Measurements from ENCODE around the gene MOGAT2. TPM values are rescaled to one million over a fixed set of nuclear protein-coding genes. Genes with fewer than 3 reads are reported as not detected.
"Not testable (repeated sequence)": the region's sequence is repeated elsewhere in the genome, so short reads cannot be mapped to it uniquely, and the experiment has no call there.

Gene MOGAT2
- total RNA-seq, 1 donor from 2014 or later: 0.32 TPM

DNA sequence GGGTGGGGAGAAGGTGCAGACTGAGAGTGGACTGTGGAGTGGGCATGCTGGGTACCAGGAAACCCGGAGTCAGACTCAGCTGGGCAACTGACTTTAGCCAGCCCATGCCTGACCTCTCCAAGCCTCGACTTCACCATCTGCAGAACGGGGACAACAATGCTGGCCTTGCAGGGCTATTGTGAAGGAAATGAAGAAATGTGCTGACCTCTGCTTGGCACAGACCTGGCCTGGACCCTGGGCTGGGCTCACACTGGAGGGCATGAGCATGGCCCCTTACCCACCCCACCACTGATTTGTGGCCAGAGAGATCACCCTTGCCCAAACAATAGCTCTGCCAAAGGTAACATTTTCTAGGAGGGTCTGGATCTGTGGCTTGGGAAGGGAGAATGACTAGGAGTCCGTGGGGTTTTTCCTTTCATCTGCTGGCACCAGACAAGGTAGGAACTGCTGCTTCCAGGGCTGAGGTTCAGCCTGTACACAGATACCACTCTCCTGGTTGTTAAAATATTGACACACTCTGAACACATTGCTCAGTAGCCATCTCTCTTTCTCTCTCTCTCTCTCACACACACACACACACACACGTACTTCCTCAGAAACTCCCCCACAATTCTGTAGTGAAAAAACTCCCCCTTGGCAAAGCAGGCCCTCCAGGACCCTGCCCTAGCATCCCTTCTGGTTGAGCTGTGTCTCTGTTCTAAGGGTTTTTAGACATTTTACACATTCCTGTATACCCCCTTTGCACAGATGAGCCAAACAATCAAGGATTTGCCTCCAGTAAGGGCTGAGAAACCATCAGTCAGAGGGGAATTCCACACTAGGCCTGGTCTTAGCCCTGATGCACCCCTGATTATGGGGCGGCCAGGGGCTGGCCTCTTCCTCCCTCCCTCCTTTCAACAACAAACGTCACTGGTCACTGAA is 1.0 kb downstream of the MOGAT2 start:
- no peak for DNase-seq (ENCODE audit: low spot score)

DNA sequence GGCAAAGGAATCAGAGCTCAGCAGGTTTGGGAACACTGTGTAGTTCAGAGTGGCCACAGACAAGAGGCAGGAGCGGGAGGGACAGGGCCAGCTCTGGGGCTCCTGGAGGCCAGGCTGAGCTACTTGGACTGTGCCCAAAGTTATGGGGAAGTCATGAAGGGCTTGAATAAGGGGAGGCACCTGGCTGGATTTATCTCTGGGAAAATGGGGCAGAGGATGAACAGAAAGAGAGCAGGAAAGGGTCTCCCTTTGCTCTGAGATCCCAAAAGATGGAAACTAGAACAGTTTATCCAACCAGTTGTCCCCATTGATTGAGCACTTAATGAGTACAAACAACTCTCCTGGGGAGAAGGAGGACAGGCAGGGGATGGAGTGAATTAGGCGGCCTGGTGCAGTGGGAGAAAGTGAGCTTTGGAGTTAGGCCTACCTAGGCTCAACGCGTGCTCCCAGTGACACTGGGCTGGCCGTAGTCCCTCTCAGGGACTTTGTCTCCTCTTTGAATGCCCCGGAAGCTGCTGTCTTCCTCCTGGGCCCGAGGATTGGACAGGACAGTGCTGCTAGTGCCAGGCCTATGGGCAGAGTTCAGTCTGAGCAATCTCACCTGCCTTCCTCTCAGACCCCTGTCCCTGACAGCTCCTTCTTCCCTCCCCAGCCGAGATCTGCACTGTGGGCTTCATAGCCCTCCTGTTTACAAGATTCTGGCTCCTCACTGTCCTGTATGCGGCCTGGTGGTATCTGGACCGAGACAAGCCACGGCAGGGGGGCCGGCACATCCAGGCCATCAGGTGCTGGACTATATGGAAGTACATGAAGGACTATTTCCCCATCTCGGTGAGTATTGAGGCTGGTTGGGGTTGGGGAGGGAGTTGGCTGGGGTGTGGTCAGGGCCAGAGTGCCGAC is 2.0 kb downstream of the MOGAT2 start:
- DNase-seq (ENCODE audit: low spot score): no peak

DNA sequence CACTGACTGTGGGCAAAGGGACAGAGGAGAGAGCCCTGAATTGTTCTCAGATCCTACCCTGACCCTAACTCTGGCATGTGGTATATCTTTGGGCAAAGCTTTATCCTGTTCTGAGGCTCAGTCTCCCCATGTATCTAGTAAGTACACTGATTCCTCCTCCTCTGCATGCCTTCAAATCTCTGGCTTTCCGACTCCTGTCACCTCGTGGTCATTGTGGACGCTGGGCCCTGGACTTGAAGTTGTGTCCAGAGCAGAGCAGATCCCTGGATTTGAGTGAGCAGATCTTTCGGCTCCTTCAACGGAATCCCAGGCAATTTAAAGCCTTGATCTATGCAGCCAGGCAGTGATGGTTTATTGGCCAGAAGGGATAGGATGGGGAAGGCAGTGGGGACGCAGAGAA is 3.0 kb downstream of the MOGAT2 start:
- no peak for DNase-seq (ENCODE audit: low spot score)

- DNase-seq (ENCODE audit: low spot score): no peak
Measured at GRCh38 chr11:75721852-75722668, 4.4 kb downstream of the MOGAT2 start.

DNA sequence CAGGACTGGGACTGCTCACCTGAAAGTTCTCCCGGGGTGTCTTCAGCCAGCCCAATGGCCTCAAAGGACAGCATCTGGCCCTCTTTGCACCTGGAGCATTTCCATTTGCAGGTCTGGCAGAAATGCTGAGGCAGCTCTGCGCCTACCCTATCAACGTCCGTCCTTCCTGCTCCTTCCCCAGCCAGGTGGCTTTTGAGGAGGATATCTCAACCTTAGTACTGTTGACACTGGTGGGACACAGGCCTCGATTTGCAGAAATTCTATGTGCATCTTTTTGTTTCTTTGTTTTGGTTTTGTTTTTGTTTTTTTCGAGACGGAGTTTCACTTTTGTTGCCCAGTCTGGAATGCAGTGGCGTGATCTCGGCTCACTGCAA is 5.0 kb downstream of the MOGAT2 start:
- DNase-seq (ENCODE audit: low spot score): no peak

GRCh38 chr11:75725547-75726320 is 8.1 kb downstream of the MOGAT2 start:
- no peak for DNase-seq (ENCODE audit: low spot score)

GRCh38 chr11:75728992-75729391 is 11.4 kb downstream of the MOGAT2 start:
- peak; percentile 51 for DNase-seq (ENCODE audit: low spot score)

GRCh38 chr11:75731095-75731494 is 13.5 kb downstream of the MOGAT2 start:
- DNase-seq (ENCODE audit: low spot score): no peak

DNA sequence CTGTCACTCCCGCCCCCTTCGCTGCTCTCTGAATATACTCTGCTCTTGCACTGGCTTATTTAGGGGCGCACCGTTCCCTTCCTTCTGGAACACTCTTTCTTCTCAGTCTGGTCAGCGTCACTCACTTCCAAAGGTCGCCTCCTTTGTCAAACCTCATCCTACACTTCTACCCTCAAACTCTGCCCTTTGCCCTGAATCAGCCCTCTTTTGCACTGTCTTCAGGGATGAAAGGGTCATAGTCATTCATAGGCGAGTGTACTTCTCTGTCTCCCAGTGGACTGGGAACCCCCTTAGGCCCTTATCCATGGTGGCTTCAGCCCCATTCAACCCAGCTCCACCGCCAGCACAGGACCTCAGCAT is 15.4 kb downstream of the MOGAT2 start:
- no peak for DNase-seq (ENCODE audit: low spot score)

- DNase-seq (ENCODE audit: low spot score): no peak
Measured at GRCh38 chr11:75733431-75734107, 15.9 kb downstream of the MOGAT2 start.

DNA sequence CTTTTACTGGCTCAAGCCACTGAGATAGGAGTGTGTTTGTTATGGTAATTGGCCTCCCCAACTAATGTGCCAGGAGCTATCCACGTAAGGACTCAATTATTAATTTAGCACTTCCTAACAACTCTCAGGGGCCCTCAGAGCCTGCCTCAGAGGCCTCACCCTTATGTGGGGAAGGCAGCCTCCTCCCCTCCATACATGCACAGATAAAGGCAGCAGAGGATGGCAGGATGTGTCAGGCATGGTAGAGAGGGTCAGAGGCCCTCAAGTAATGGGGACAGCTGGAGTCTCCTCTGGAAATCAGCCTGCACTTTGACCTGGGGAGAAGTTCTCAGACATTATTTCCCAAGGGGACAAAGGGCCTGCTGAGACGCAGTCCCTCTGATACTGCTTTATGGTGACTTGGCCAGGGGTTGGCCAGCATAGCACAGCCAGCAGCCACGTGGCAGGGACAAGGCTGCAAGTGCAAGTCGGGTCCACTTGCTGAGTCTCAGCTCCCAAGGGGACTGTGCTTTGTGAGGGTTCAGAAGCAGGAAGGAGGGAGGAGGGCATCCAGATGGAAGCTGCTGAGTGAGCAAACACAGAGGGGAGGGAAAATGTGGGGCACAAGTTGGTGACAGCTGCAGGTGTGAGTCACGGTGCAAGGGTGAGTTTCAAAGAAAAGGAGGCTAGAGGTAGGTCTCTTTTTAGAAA is 17.0 kb downstream of the MOGAT2 start:
- DNase-seq (ENCODE audit: low spot score): peak; percentile 24

- no peak for DNase-seq (ENCODE audit: low spot score)
Measured at GRCh38 chr11:75735181-75735845, 17.7 kb downstream of the MOGAT2 start.

GRCh38 chr11:75737314-75737713 is 19.7 kb downstream of the MOGAT2 start:
- DNase-seq (ENCODE audit: low spot score): no peak

GRCh38 chr11:75740681-75741080 is 23.0 kb downstream of the MOGAT2 start:
- no peak for DNase-seq (ENCODE audit: low spot score)

DNA sequence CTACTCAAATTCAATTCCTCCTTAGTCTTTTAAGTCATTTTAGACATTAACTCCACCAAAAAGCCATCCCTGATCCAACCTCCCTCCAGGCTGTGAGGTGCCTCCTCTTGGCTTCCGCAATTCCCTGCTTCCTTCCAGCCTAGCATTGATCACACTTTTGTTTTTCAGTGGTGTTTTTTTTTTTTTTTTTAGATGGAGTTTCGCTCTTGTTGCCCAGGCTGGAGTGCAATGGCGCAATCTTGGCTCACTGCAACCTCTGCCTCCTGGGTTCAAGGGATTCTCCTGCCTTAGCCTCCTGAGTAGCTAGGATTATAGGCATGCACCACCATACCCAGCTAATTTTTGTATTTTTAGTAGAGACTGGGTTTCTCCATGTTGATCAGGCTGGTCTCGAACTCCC is 25.5 kb downstream of the MOGAT2 start:
- DNase-seq (ENCODE audit: low spot score): not testable (repeated sequence)

GRCh38 chr11:75743711-75744563 is 26.3 kb downstream of the MOGAT2 start:
- no peak for DNase-seq (ENCODE audit: low spot score)

- no peak for DNase-seq (ENCODE audit: low spot score)
Measured at GRCh38 chr11:75745807-75746206, 28.2 kb downstream of the MOGAT2 start.

All from mesenteric fat pad (tissue), 1 donor.